Measurements from ENCODE around the gene PANK3. TPM values are rescaled to one million over a fixed set of nuclear protein-coding genes. Genes with fewer than 3 reads are reported as not detected.

Gene PANK3
- total and polyA plus RNA-seq, 7 experiments from 2014 or later, result 1.5 to 52.2 (median 36.0) TPM

DNA sequence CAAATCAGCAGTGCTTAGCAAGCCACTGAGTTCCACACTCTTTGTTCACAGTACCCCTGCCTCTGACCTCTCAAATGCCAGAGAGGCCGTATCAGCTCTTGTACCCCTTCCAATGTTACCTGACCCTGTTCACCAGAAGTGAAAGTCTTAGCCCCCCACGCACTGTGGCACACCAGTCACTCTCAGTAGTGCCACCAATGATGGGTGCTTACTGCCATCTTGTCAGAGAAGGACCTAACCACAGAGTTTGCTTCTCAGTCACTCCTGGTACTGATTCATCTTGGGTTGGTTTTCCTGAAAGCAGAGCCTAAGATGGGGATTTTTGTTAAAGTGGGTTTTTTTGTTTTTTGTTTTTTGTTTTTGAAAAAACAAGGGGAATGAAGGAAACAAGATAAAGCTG, 28.8 kb upstream of the PANK3 start:
- ATAC-seq (no peak), DNase-seq (no peak)
- Mint-ChIP-seq H3K36me3 (peaks cover 0 to 2% (median 0%) of the 10 kb centered on the region in 5 donors), H3K4me3 (no peak overlapping the region), H3K27ac (no peak overlapping the region), H3K9me3 (no peaks in the 10 kb centered on the region), H3K4me1 (peaks cover 4 to 10% (median 10%) of the 10 kb centered on the region in 7 donors), H3K27me3 (peaks cover 0 to 9% (median 4%) of the 10 kb centered on the region in 5 donors)
- Histone ChIP-seq H3K4me1 (ENCODE audit: control insufficient read depth in 2 of 2, insufficient read depth in 2 of 2, low read length in 2 of 2) (peaks cover 0 to 3% of the 10 kb centered on the region in 2 donors), H3K9me3 (ENCODE audit: control insufficient read depth in 2 of 3, low read length in 3 of 3) (no peaks in the 10 kb centered on the region), H3K27ac (ENCODE audit: low read depth, low read length) (no peak overlapping the region), H3K36me3 (ENCODE audit: control insufficient read depth in 2 of 3, insufficient read depth in 3 of 3, low read length in 3 of 3) (no peaks in the 10 kb centered on the region), H3K27me3 (ENCODE audit: control insufficient read depth in 2 of 2, insufficient read depth in 2 of 2, low read length in 2 of 2) (no peaks in the 10 kb centered on the region), H3K4me3 (ENCODE audit: low read length) (no peak overlapping the region)
- CTCF ChIA-PET, result no interaction called here
- POLR2A ChIA-PET, result no interaction called here
- intact Hi-C loops (cut with micrococcal nuclease), result no loop called here

DNA sequence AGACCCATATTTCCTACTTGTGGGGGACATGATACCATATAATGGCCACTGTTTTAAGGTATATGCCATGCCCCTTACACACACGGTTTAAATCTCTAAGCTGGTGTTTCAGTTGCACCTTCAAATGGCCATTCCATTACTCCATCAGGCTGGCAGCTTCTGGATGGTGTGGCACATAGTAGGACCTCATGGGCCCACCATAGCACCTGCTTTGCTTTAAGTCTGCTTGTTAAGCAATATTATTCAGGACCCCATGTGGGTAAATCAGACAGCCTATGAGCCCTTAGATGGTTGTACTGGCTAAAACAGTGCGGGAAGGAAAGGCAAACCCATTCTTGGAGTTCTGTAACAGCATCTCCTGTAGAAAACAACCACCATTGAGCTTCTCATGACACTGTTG, 27.4 kb upstream of the PANK3 start:
- no peak for DNase-seq
- H3K27ac Mint-ChIP-seq, result no peak overlapping the region
- H3K27me3 Mint-ChIP-seq, result peaks cover 0 to 9% (median 4%) of the 10 kb centered on the region in 5 donors
- no peaks in the 10 kb centered on the region for H3K4me1 ChIP-seq (ENCODE audit: control insufficient read depth in 2 of 2, insufficient read depth in 2 of 2, low read length in 2 of 2)
- POLR2A ChIA-PET, result no interaction called here
- H3K27me3 ChIP-seq (ENCODE audit: control insufficient read depth in 2 of 2, insufficient read depth in 2 of 2, low read length in 2 of 2), result no peaks in the 10 kb centered on the region
- peaks cover 0 to 3% (median 0%) of the 10 kb centered on the region in 7 donors for H3K4me1 Mint-ChIP-seq
- CTCF ChIA-PET, result no interaction called here
- intact Hi-C loops (cut with micrococcal nuclease), result no loop called here
- H3K9me3 Mint-ChIP-seq, result no peaks in the 10 kb centered on the region
- H3K4me3 ChIP-seq (ENCODE audit: low read length), result no peak overlapping the region
- H3K36me3 Mint-ChIP-seq, result no peaks in the 10 kb centered on the region
- no peak overlapping the region for H3K4me3 Mint-ChIP-seq
- no peak for ATAC-seq
- no peaks in the 10 kb centered on the region for H3K9me3 ChIP-seq (ENCODE audit: control insufficient read depth in 2 of 3, low read length in 3 of 3)
- no peaks in the 10 kb centered on the region for H3K36me3 ChIP-seq (ENCODE audit: control insufficient read depth in 2 of 3, insufficient read depth in 3 of 3, low read length in 3 of 3)
- H3K27ac ChIP-seq (ENCODE audit: low read depth, low read length), result no peak overlapping the region

DNA sequence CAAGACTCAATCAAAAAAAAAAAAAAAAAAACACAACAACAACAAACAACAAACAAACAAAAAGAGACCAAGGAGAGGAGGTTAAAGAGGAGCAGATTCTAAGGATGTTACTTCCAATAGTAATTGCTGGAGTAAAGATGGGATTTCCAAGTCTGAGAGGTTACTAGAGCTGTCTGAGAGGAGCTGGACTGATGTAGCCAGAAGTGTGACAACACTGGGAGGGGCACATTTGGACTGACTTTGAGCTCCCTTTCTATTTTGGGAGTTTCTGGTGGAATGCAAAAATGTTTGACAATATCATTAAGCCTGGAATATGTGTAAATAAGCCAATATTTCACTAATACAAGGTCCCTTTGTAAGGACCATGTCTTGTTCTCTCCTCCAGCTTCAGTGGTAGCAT, 25.3 kb upstream of the PANK3 start:
- Mint-ChIP-seq H3K27ac (no peak overlapping the region), H3K36me3 (no peaks in the 10 kb centered on the region), H3K4me3 (no peak overlapping the region), H3K27me3 (peaks cover 0 to 9% (median 4%) of the 10 kb centered on the region in 5 donors), H3K4me1 (peaks cover 0 to 3% (median 0%) of the 10 kb centered on the region in 7 donors), H3K9me3 (no peaks in the 10 kb centered on the region)
- CTCF ChIA-PET, result no interaction called here
- no peaks in the 10 kb centered on the region for H3K9me3 ChIP-seq (ENCODE audit: control insufficient read depth in 2 of 3, low read length in 3 of 3)
- H3K36me3 ChIP-seq (ENCODE audit: control insufficient read depth in 2 of 3, insufficient read depth in 3 of 3, low read length in 3 of 3), result no peaks in the 10 kb centered on the region
- H3K27me3 ChIP-seq (ENCODE audit: control insufficient read depth in 2 of 2, insufficient read depth in 2 of 2, low read length in 2 of 2), result no peaks in the 10 kb centered on the region
- POLR2A ChIA-PET, result interaction anchor here (0.6 kb wide), 1 partner anchor 15 kb away, joined by 3 read pairs; no protein-coding TSS in a partner anchor
- DNase-seq, result no peak
- H3K4me3 ChIP-seq (ENCODE audit: low read length), result no peak overlapping the region
- intact Hi-C loops (cut with micrococcal nuclease), result no loop called here
- no peaks in the 10 kb centered on the region for H3K4me1 ChIP-seq (ENCODE audit: control insufficient read depth in 2 of 2, insufficient read depth in 2 of 2, low read length in 2 of 2)
- no peak overlapping the region for H3K27ac ChIP-seq (ENCODE audit: low read depth, low read length)
- no peak for ATAC-seq

DNA sequence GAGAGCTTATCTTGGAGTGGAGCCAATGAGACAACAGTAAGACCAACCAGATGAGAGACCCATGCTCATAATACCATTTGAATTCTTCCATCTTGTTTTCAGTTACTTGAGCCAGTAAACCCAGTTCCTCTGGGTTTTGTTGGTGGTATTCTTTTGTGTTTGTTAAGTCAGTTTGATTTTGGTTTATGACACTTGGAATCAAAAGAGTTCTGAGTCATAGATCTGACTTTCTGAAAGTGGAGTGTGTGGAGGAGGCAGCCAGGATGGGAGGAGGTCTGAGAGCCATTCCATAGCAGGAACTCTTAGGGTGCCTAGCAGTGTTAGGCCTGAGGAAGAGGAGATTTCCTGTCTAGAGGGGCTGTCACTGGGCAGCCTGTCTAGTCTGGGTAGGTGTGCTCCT, 24.6 kb upstream of the PANK3 start:
- Mint-ChIP-seq H3K4me1 (peaks cover 0 to 3% (median 0%) of the 10 kb centered on the region in 7 donors), H3K4me3 (no peak overlapping the region), H3K36me3 (no peaks in the 10 kb centered on the region), H3K27me3 (peaks cover 0 to 9% (median 4%) of the 10 kb centered on the region in 5 donors), H3K9me3 (no peaks in the 10 kb centered on the region), H3K27ac (no peak overlapping the region)
- no peak for DNase-seq
- no peak overlapping the region for H3K4me3 ChIP-seq (ENCODE audit: low read length)
- ChIA-PET POLR2A (no interaction called here), CTCF (no interaction called here)
- ATAC-seq, result no peak
- no peaks in the 10 kb centered on the region for H3K36me3 ChIP-seq (ENCODE audit: control insufficient read depth in 2 of 3, insufficient read depth in 3 of 3, low read length in 3 of 3)
- H3K9me3 ChIP-seq (ENCODE audit: control insufficient read depth in 2 of 3, low read length in 3 of 3), result no peaks in the 10 kb centered on the region
- intact Hi-C loops (cut with micrococcal nuclease), result no loop called here
- no peak overlapping the region for H3K27ac ChIP-seq (ENCODE audit: low read depth, low read length)
- H3K4me1 ChIP-seq (ENCODE audit: control insufficient read depth in 2 of 2, insufficient read depth in 2 of 2, low read length in 2 of 2), result no peaks in the 10 kb centered on the region
- H3K27me3 ChIP-seq (ENCODE audit: control insufficient read depth in 2 of 2, insufficient read depth in 2 of 2, low read length in 2 of 2), result no peaks in the 10 kb centered on the region

DNA sequence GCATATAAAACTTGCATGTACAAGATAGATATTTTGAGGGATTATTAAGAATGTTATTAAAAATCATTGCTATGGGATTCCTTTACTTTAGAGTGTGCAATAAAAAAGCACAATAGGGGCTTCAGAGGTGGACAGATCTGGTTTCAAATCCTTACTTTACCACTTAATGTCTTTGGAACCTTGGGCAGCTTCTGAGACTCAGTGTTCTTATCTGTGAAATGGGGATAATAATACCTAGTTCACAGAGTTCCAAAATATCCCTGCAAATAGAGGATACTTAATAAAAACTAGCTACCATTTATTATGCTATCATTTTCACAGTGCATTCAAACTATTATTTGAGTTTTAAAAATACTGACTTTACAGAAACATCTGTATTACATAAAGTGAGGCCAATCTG, 23.3 kb upstream of the PANK3 start:
- no peaks in the 10 kb centered on the region for H3K27me3 ChIP-seq (ENCODE audit: control insufficient read depth in 2 of 2, insufficient read depth in 2 of 2, low read length in 2 of 2)
- H3K27ac Mint-ChIP-seq, result no peak overlapping the region
- H3K27ac ChIP-seq (ENCODE audit: low read depth, low read length), result no peak overlapping the region
- no peaks in the 10 kb centered on the region for H3K9me3 ChIP-seq (ENCODE audit: control insufficient read depth in 2 of 3, low read length in 3 of 3)
- H3K9me3 Mint-ChIP-seq, result peaks cover 0 to 6% (median 0%) of the 10 kb centered on the region in 11 donors
- peaks cover 0 to 5% (median 0%) of the 10 kb centered on the region in 5 donors for H3K36me3 Mint-ChIP-seq
- peaks cover 5 to 15% (median 10%) of the 10 kb centered on the region in 5 donors for H3K27me3 Mint-ChIP-seq
- DNase-seq (no peak), ATAC-seq (no peak)
- no peaks in the 10 kb centered on the region for H3K36me3 ChIP-seq (ENCODE audit: control insufficient read depth in 2 of 3, insufficient read depth in 3 of 3, low read length in 3 of 3)
- POLR2A ChIA-PET, result no interaction called here
- H3K4me3 ChIP-seq (ENCODE audit: low read length), result no peak overlapping the region
- no peak overlapping the region for H3K4me3 Mint-ChIP-seq
- peaks cover 0 to 2% (median 0%) of the 10 kb centered on the region in 7 donors for H3K4me1 Mint-ChIP-seq
- CTCF ChIA-PET, result no interaction called here
- intact Hi-C loops (cut with micrococcal nuclease), result no loop called here
- H3K4me1 ChIP-seq (ENCODE audit: control insufficient read depth in 2 of 2, insufficient read depth in 2 of 2, low read length in 2 of 2), result no peaks in the 10 kb centered on the region

DNA sequence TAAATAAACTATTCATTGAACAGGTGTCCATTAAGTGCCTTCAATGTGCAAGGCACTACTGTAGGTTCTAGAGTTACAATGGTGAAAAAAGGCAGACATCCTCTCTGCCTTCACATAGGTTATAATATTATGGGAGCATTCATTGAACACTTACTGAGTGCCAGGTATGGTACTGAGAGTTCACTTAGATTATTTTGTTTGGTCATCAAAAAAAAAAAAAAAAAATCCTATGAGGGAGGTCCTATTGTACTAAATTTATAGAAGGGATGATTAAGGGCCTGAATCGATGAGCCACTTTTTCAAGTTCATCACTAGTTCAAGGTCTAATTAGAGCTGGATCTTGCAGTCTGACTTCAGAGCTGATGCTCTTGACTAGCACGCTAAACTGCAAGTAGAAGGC, 22.8 kb upstream of the PANK3 start:
- H3K9me3 Mint-ChIP-seq, result peaks cover 0 to 10% (median 4%) of the 10 kb centered on the region in 11 donors
- CTCF ChIA-PET, result no interaction called here
- POLR2A ChIA-PET, result no interaction called here
- no peaks in the 10 kb centered on the region for H3K36me3 ChIP-seq (ENCODE audit: control insufficient read depth in 2 of 3, insufficient read depth in 3 of 3, low read length in 3 of 3)
- H3K4me3 ChIP-seq (ENCODE audit: low read length), result no peak overlapping the region
- DNase-seq, result no peak
- peaks cover 0 to 9% (median 0%) of the 10 kb centered on the region in 5 donors for H3K36me3 Mint-ChIP-seq
- H3K27ac Mint-ChIP-seq, result no peak overlapping the region
- no peak overlapping the region for H3K27ac ChIP-seq (ENCODE audit: low read depth, low read length)
- peaks cover 6 to 19% (median 10%) of the 10 kb centered on the region in 5 donors for H3K27me3 Mint-ChIP-seq
- H3K27me3 ChIP-seq (ENCODE audit: control insufficient read depth in 2 of 2, insufficient read depth in 2 of 2, low read length in 2 of 2), result no peaks in the 10 kb centered on the region
- no peak for ATAC-seq
- peaks cover 0 to 2% (median 0%) of the 10 kb centered on the region in 7 donors for H3K4me1 Mint-ChIP-seq
- intact Hi-C loops (cut with micrococcal nuclease), result no loop called here
- no peaks in the 10 kb centered on the region for H3K4me1 ChIP-seq (ENCODE audit: control insufficient read depth in 2 of 2, insufficient read depth in 2 of 2, low read length in 2 of 2)
- H3K9me3 ChIP-seq (ENCODE audit: control insufficient read depth in 2 of 3, low read length in 3 of 3), result no peaks in the 10 kb centered on the region
- no peak overlapping the region for H3K4me3 Mint-ChIP-seq

DNA sequence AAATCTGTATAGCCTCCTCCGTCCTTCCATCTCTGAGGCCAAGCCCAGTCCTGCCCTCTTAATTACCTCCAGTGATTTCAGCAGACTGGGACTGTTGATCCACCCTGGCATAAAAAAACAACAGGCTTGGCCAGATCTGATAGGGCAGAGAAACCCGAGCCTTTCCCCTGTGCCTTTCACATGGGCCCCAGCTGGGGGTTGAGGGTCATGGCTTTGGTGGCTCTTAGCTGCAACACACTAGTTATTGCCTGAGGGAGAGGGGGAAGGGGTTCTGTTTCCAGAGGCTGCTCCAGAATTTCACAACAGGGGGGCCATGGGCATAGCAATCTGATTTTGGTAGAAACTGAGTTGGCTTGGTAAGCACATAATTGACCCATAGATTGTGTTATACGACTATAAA, 21.2 kb upstream of the PANK3 start:
- no peak overlapping the region for H3K27ac Mint-ChIP-seq
- H3K4me1 ChIP-seq (ENCODE audit: control insufficient read depth in 2 of 2, insufficient read depth in 2 of 2, low read length in 2 of 2), result no peaks in the 10 kb centered on the region
- peaks cover 0 to 12% (median 0%) of the 10 kb centered on the region in 5 donors for H3K36me3 Mint-ChIP-seq
- intact Hi-C loops (cut with micrococcal nuclease), result no loop called here
- ChIA-PET POLR2A (no interaction called here), CTCF (no interaction called here)
- H3K9me3 ChIP-seq (ENCODE audit: control insufficient read depth in 2 of 3, low read length in 3 of 3), result no peaks in the 10 kb centered on the region
- H3K4me3 Mint-ChIP-seq, result no peak overlapping the region
- H3K36me3 ChIP-seq (ENCODE audit: control insufficient read depth in 2 of 3, insufficient read depth in 3 of 3, low read length in 3 of 3), result no peaks in the 10 kb centered on the region
- no peak overlapping the region for H3K4me3 ChIP-seq (ENCODE audit: low read length)
- peaks cover 0 to 2% (median 0%) of the 10 kb centered on the region in 7 donors for H3K4me1 Mint-ChIP-seq
- no peak for ATAC-seq
- H3K27me3 Mint-ChIP-seq, result peaks cover 13 to 29% (median 23%) of the 10 kb centered on the region in 5 donors
- H3K9me3 Mint-ChIP-seq, result peaks cover 0 to 17% (median 7%) of the 10 kb centered on the region in 11 donors
- H3K27me3 ChIP-seq (ENCODE audit: control insufficient read depth in 2 of 2, insufficient read depth in 2 of 2, low read length in 2 of 2), result no peaks in the 10 kb centered on the region
- H3K27ac ChIP-seq (ENCODE audit: low read depth, low read length), result no peak overlapping the region
- DNase-seq, result no peak
